Activated B cell treated with CpG ODN at 0.5 μM for 24 hours (primary cell): Measurements from ENCODE around the gene ARID4B. TPM values are rescaled to one million over a fixed set of nuclear protein-coding genes. Genes with fewer than 3 reads are reported as not detected.
"Not testable (repeated sequence)": the region's sequence is repeated elsewhere in the genome, so short reads cannot be mapped to it uniquely, and the experiment has no call there.

Experiments used
- ATAC-seq: fragments of 200-7000 bp; cut with Tn5 transposase; one replicate; pipeline ENCODE4 v1.10.0; 2021; ENCODE audit warnings: low read depth, mild to moderate bottlenecking, moderate library complexity
- CTCF ChIA-PET: fragments of 350-600 bp; sonication (Branson Sonifier 250); formaldehyde crosslinking; loops from one replicate; lab custom pipeline; 2021; ENCODE audit warnings: antibody characterized with exemption; lab: Charles Lee
- POLR2A ChIA-PET: fragments of 350-600 bp; sonication (Branson Sonifier 250); formaldehyde crosslinking; loops from one replicate; lab custom pipeline; 2021; ENCODE audit warnings: antibody characterized with exemption; lab: Charles Lee
- DNase-seq: peaks from one replicate; pipeline ENCODE4 v3.0.0; 2022
- H3K27ac Mint-ChIP-seq: one replicate; pipeline ENCODE4 v1.8.0; 2020; ENCODE audit warnings: mixed read lengths
- H3K27me3 Mint-ChIP-seq: one replicate; pipeline ENCODE4 v1.8.0; 2021; ENCODE audit warnings: mixed read lengths
- H3K36me3 Mint-ChIP-seq: one replicate; pipeline ENCODE4 v1.8.0; 2021; ENCODE audit warnings: low read depth, mixed read lengths
- H3K4me1 Mint-ChIP-seq: one replicate; pipeline ENCODE4 v1.8.0; 2021; ENCODE audit warnings: mixed read lengths
- H3K4me3 Mint-ChIP-seq: one replicate; pipeline ENCODE4 v1.8.0; 2020; ENCODE audit warnings: mild to moderate bottlenecking, mixed read lengths
- H3K9me3 Mint-ChIP-seq: one replicate; pipeline ENCODE4 v1.8.0; 2020; ENCODE audit warnings: mixed read lengths
- intact Hi-C: fragments of 100-400 bp; cut with micrococcal nuclease; formaldehyde crosslinking; loops from one replicate; pipeline ENCODE4 v1.15.1; 2024
- total RNA-seq: library from RNA; stranded (reverse); gene quantifications from 2 replicates; pipeline ENCODE4 v1.2.3, GENCODE V29; 2022
- TF ChIP-seq, protein P1 (sequence below): fragments of 200-600 bp; IDR thresholded peaks from one replicate; pipeline ENCODE4 v1.8.0; 2022; ENCODE audit warnings: antibody characterized with exemption, mild to moderate bottlenecking

The ARID4B gene
- total RNA-seq, 1 donor from 2014 or later = 78.5 TPM

DNA sequence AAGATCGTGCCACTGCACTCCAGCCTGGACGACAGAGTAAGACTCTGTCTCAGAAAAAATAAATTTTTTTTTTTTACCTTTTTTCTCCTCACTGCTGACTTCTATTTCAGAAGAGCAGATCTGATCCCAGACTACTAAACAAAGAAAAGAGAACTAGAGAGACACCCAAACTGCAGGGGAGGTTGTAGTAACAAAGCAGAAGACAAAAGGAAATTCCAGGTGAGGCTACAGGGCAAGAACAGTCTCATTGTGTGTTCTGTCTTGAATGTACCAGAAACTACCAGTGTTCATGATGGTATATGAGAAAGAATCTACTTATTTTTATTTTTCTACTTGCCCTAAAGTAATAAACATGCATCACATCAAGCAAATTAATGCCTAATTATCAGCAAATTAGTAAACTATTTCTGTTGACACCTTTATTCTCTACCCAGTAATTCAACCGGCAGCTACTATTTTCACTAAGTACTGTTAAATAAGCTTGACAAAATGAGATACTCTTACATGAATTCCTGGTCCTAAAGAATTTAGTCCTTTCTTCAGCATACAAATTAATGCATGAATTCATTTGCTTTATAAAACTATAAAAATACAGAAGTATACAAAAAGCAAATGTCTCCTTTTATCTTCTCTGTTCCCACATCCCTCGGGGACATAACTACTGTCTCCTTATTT, 40.6 kb downstream of the ARID4B start:
- ChIA-PET CTCF (no interaction called here), POLR2A (interaction anchor here (0.6 kb wide), 1 partner anchor 14 kb away, joined by 10 read pairs; no protein-coding TSS in a partner anchor)
- intact Hi-C loops = loop anchor here (2.0 kb wide), 1 partner anchor 17 kb away; no protein-coding TSS in a partner anchor
- peaks cover 8% of the 10 kb centered on the region for H3K36me3 Mint-ChIP-seq
- no peaks in the 10 kb centered on the region for H3K9me3 Mint-ChIP-seq
- ATAC-seq = no peak
- H3K27ac Mint-ChIP-seq = peak overlapping the region; percentile 26
- peaks cover 70% of the 10 kb centered on the region for H3K4me1 Mint-ChIP-seq
- no peak overlapping the region for H3K4me3 Mint-ChIP-seq
- DNase-seq = no peak
- no peaks in the 10 kb centered on the region for H3K27me3 Mint-ChIP-seq
- TF ChIP-seq, protein P1, sequence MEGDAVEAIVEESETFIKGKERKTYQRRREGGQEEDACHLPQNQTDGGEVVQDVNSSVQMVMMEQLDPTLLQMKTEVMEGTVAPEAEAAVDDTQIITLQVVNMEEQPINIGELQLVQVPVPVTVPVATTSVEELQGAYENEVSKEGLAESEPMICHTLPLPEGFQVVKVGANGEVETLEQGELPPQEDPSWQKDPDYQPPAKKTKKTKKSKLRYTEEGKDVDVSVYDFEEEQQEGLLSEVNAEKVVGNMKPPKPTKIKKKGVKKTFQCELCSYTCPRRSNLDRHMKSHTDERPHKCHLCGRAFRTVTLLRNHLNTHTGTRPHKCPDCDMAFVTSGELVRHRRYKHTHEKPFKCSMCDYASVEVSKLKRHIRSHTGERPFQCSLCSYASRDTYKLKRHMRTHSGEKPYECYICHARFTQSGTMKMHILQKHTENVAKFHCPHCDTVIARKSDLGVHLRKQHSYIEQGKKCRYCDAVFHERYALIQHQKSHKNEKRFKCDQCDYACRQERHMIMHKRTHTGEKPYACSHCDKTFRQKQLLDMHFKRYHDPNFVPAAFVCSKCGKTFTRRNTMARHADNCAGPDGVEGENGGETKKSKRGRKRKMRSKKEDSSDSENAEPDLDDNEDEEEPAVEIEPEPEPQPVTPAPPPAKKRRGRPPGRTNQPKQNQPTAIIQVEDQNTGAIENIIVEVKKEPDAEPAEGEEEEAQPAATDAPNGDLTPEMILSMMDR = no peak

DNA sequence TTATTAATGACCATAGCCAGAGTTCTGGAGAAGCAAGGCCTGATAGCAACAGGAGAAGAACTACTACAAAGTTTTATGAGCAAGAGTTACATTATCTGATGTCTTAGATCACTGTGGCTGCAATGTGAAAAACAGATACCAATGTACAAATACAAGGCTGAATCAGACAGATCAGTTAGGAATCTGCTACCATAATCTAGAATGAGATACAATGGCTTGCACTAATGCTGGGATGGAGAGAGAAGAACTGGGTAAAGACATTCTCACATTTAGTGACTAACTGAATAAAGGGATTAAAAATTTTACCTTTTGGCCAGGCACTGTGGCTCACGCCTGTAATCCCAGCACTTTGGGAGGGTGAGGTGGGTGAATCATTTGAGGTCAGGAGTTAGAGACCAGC, 41.3 kb downstream of the ARID4B start:
- ChIA-PET POLR2A (no interaction called here), CTCF (no interaction called here)
- peaks cover 10% of the 10 kb centered on the region for H3K36me3 Mint-ChIP-seq
- peaks cover 67% of the 10 kb centered on the region for H3K4me1 Mint-ChIP-seq
- no peaks in the 10 kb centered on the region for H3K27me3 Mint-ChIP-seq
- TF ChIP-seq, protein P1 = no peak
- peak overlapping the region; percentile 26 for H3K27ac Mint-ChIP-seq
- no peak overlapping the region for H3K4me3 Mint-ChIP-seq
- no peak for DNase-seq
- no peaks in the 10 kb centered on the region for H3K9me3 Mint-ChIP-seq
- intact Hi-C loops = loop anchor here (2.0 kb wide), 1 partner anchor 18 kb away; no protein-coding TSS in a partner anchor
- no peak for ATAC-seq

DNA sequence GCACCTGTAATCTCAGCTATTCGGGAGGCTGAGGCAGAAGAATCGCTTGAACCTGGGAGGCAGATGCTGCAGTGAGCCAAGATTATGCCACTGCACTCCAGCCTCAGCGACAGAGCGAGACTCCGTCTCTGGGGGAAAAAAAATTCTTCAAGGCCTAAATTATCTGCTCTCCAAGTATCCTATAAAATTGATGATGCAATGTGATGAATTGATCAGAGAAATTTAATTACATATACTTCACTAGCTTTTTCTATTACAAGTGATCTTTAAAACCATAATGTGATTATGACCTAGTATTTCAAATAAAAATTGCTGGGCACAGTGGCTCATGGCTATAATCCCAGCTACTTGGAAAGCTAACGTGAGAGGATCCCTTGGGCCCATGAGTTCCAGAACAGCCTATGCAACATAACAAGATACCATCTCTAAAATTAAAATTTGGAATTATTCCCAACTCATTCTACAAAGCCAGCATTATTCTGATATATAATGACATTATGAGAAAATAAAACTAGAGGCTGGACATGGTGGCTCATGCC, 43.7 kb downstream of the ARID4B start:
- no peak for DNase-seq
- peaks cover 63% of the 10 kb centered on the region for H3K4me1 Mint-ChIP-seq
- no peaks in the 10 kb centered on the region for H3K27me3 Mint-ChIP-seq
- H3K4me3 Mint-ChIP-seq = no peak overlapping the region
- H3K9me3 Mint-ChIP-seq = no peaks in the 10 kb centered on the region
- no peak for ATAC-seq
- CTCF ChIA-PET = no interaction called here
- POLR2A ChIA-PET = interaction anchor here (0.7 kb wide), 1 partner anchor 180 kb away, joined by 5 read pairs; no protein-coding TSS in a partner anchor
- H3K36me3 Mint-ChIP-seq = peaks cover 10% of the 10 kb centered on the region
- intact Hi-C loops = no loop called here
- TF ChIP-seq, protein P1 = no peak
- H3K27ac Mint-ChIP-seq = no peak overlapping the region

DNA sequence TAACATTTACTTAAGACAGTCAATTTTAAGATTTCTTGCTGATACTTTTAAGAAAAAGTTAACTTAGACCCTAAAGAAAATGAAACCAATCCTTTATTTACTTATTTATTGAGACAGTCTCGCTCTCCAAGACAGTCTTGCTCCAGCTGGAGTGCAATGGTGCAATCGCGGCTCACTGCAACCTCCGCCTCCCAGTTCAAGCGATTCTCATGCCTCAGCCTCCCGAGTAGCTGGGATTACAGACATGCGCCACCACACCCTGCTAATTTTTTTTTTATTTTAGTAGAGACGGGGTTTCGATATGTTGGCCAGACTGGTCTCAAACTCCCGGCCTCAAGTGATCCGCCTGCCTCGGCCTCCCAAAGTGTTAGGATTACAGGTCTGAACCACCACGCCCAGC, 44.3 kb downstream of the ARID4B start:
- POLR2A ChIA-PET = not testable (repeated sequence)
- CTCF ChIA-PET = interaction anchor here (1.1 kb wide), 1 partner anchor 132 kb away, joined by 3 read pairs; no protein-coding TSS in a partner anchor

DNA sequence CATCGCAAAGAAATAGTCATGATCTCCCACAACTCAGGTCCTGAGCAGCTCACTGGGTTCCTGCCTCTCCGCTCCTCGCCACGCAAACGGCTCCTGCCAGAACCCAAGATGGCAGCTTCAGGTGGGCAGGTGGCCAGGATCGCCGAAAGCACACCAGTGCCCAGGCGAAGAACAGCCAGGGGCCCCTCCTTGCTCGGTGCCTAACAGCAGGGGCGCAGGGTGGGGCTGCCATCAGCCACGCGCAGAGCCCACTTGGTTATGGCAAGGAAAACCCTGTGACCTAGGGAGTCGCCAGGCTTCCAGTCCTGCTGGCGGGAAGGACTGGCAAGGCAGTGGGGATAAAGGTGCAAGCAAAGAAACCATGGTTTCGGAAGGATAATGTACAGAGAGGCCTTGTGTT, 47.5 kb downstream of the ARID4B start:
- CTCF ChIA-PET = no interaction called here
- no peak for DNase-seq

More for the DNA sequence above, 44.3 kb downstream of the ARID4B start:
- Mint-ChIP-seq H3K4me1 (peaks cover 64% of the 10 kb centered on the region), H3K36me3 (peaks cover 10% of the 10 kb centered on the region)
- H3K27me3 Mint-ChIP-seq, intact Hi-C loops, H3K4me3 Mint-ChIP-seq, DNase-seq, H3K27ac Mint-ChIP-seq, H3K9me3 Mint-ChIP-seq, ATAC-seq: not testable (repeated sequence)

More for the DNA sequence above, 47.5 kb downstream of the ARID4B start:
- POLR2A ChIA-PET = no interaction called here
- intact Hi-C loops = no loop called here
- TF ChIP-seq, protein P1 = no peak
- Mint-ChIP-seq H3K27me3 (no peaks in the 10 kb centered on the region), H3K4me3 (no peak overlapping the region), H3K4me1 (peaks cover 58% of the 10 kb centered on the region), H3K9me3 (no peaks in the 10 kb centered on the region), H3K27ac (no peak overlapping the region), H3K36me3 (peaks cover 7% of the 10 kb centered on the region)
- ATAC-seq = no peak
